Measurements from ENCODE around the gene PMP22. TPM values are rescaled to one million over a fixed set of nuclear protein-coding genes. Genes with fewer than 3 reads are reported as not detected.

Gene PMP22
- polyA plus RNA-seq, 1 donor from 2014 or later, result not detected

DNA sequence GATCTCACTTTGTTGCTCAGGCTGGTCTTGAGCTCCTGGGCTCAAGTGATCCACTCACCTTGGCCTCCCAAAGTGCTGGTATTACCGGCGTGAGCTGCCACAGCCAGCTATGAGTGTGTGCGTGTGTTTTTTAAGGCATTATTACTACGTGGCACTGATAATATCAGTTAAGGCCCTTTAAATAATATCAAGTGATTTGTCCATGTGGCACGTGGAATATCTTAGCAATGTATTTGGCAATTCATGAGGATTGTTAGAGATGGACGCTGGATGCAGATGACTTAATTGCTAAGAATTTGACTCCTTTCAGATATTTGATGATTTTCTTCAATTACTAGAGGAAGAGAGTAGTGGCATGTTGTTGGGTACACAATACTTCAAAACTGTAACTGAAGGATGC lies 25.5 kb upstream of the PMP22 start:
- Histone ChIP-seq H3K9me2 (ENCODE audit: insufficient read depth, low read length) (no peaks in the 10 kb centered on the region), H3K27me3 (ENCODE audit: insufficient read depth, low read depth, low read length) (no peaks in the 10 kb centered on the region), H3K4me2 (ENCODE audit: low read length) (no peak overlapping the region), H4K20me1 (ENCODE audit: insufficient read depth) (no peaks in the 10 kb centered on the region), H3F3A (ENCODE audit: insufficient read depth, low read length, poor library complexity, severe bottlenecking) (no peaks in the 10 kb centered on the region), H2AFZ (ENCODE audit: low read depth, low read length) (no peak overlapping the region), H3K4me3 (ENCODE audit: low read length) (no peak overlapping the region), H3K79me2 (replicated peaks; ENCODE audit: insufficient read depth, low read length) (no peaks in the 10 kb centered on the region), H3K27ac (ENCODE audit: low read length) (no peak overlapping the region), H3K9ac (ENCODE audit: low read length) (no peak overlapping the region), H3K36me3 (ENCODE audit: insufficient read depth, low read length) (no peaks in the 10 kb centered on the region), H3K9me3 (ENCODE audit: low read length) (no peaks in the 10 kb centered on the region)
- TF ChIP-seq EZH2 (IDR thresholded peaks at IDR 0.05; ENCODE audit: borderline replicate concordance, insufficient read depth, low read length, poor library complexity, severe bottlenecking) (no peak), MXI1 (conservative IDR thresholded peaks at IDR 0.05; ENCODE audit: poor library complexity, severe bottlenecking) (no peak), EP300 (conservative IDR thresholded peaks at IDR 0.05; ENCODE audit: poor library complexity, severe bottlenecking) (no peak), SMC3 (conservative IDR thresholded peaks at IDR 0.05; ENCODE audit: poor library complexity) (no peak)
- TF ChIP-seq, protein P1, sequence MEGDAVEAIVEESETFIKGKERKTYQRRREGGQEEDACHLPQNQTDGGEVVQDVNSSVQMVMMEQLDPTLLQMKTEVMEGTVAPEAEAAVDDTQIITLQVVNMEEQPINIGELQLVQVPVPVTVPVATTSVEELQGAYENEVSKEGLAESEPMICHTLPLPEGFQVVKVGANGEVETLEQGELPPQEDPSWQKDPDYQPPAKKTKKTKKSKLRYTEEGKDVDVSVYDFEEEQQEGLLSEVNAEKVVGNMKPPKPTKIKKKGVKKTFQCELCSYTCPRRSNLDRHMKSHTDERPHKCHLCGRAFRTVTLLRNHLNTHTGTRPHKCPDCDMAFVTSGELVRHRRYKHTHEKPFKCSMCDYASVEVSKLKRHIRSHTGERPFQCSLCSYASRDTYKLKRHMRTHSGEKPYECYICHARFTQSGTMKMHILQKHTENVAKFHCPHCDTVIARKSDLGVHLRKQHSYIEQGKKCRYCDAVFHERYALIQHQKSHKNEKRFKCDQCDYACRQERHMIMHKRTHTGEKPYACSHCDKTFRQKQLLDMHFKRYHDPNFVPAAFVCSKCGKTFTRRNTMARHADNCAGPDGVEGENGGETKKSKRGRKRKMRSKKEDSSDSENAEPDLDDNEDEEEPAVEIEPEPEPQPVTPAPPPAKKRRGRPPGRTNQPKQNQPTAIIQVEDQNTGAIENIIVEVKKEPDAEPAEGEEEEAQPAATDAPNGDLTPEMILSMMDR (IDR thresholded peaks at IDR 0.05; ENCODE audit: poor library complexity, severe bottlenecking), result no peak

DNA sequence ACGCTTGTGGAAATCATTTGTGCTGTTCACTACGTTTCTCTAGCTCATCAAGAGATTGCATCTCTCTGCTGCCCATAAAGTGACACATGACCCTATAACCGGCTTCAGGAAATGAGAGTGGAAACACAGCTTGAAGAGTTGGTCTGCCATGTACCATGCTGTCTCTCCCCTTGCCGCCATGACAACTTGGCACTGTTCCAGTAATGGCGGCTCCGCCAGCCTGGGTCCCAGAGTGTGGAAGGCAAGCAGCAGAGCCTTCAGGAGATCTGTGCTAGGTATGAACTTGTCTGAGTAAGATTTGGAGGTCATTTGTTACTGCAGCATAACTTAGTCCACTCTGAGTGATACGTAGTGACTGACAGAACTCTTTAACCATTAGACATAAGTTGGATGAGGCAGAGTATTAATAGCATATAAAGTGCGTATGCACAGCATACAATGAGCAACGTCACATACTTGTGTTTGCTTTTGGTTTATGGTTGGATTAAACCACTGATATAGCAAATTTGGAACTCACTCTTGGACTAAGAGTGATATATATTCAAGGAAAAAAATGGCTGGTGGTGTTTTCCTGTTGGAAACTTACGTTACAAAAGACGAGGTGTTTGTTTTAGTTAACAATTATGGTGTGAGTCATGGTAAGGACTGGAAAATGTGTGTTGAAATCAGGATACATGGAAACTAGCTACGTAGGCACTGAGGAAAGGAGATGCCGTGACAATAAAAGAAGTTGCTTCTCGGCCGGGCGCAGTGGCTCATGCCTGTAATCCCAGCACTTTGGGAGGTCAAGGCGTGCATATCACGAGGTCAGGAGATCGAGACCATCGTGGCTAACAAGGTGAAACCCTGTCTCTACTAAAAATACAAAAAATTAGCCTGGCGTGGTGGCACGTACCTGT lies 24.4 kb upstream of the PMP22 start:
- Histone ChIP-seq H3K27me3 (ENCODE audit: insufficient read depth, low read depth, low read length) (no peaks in the 10 kb centered on the region), H3K27ac (ENCODE audit: low read length) (no peak overlapping the region), H3K4me3 (ENCODE audit: low read length) (no peak overlapping the region), H3K4me2 (ENCODE audit: low read length) (no peak overlapping the region), H3K79me2 (replicated peaks; ENCODE audit: insufficient read depth, low read length) (no peaks in the 10 kb centered on the region), H3K9me2 (ENCODE audit: insufficient read depth, low read length) (no peaks in the 10 kb centered on the region), H4K20me1 (ENCODE audit: insufficient read depth) (no peaks in the 10 kb centered on the region), H3K9ac (ENCODE audit: low read length) (no peak overlapping the region), H3F3A (ENCODE audit: insufficient read depth, low read length, poor library complexity, severe bottlenecking) (no peaks in the 10 kb centered on the region), H3K9me3 (ENCODE audit: low read length) (no peaks in the 10 kb centered on the region), H3K36me3 (ENCODE audit: insufficient read depth, low read length) (no peaks in the 10 kb centered on the region), H2AFZ (ENCODE audit: low read depth, low read length) (no peak overlapping the region)
- TF ChIP-seq EZH2 (IDR thresholded peaks at IDR 0.05; ENCODE audit: borderline replicate concordance, insufficient read depth, low read length, poor library complexity, severe bottlenecking), result no peak
- TF ChIP-seq, protein P1 (IDR thresholded peaks at IDR 0.05; ENCODE audit: poor library complexity, severe bottlenecking), result no peak
- TF ChIP-seq SMC3 (conservative IDR thresholded peaks at IDR 0.05; ENCODE audit: poor library complexity), result no peak
- no peak for TF ChIP-seq TAF1 (IDR thresholded peaks at IDR 0.05; ENCODE audit: low read depth)
- TF ChIP-seq EP300 (conservative IDR thresholded peaks at IDR 0.05; ENCODE audit: poor library complexity, severe bottlenecking), result no peak
- TF ChIP-seq MXI1 (conservative IDR thresholded peaks at IDR 0.05; ENCODE audit: poor library complexity, severe bottlenecking), result no peak
- TF ChIP-seq, protein P2, sequence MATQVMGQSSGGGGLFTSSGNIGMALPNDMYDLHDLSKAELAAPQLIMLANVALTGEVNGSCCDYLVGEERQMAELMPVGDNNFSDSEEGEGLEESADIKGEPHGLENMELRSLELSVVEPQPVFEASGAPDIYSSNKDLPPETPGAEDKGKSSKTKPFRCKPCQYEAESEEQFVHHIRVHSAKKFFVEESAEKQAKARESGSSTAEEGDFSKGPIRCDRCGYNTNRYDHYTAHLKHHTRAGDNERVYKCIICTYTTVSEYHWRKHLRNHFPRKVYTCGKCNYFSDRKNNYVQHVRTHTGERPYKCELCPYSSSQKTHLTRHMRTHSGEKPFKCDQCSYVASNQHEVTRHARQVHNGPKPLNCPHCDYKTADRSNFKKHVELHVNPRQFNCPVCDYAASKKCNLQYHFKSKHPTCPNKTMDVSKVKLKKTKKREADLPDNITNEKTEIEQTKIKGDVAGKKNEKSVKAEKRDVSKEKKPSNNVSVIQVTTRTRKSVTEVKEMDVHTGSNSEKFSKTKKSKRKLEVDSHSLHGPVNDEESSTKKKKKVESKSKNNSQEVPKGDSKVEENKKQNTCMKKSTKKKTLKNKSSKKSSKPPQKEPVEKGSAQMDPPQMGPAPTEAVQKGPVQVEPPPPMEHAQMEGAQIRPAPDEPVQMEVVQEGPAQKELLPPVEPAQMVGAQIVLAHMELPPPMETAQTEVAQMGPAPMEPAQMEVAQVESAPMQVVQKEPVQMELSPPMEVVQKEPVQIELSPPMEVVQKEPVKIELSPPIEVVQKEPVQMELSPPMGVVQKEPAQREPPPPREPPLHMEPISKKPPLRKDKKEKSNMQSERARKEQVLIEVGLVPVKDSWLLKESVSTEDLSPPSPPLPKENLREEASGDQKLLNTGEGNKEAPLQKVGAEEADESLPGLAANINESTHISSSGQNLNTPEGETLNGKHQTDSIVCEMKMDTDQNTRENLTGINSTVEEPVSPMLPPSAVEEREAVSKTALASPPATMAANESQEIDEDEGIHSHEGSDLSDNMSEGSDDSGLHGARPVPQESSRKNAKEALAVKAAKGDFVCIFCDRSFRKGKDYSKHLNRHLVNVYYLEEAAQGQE (IDR thresholded peaks at IDR 0.05; ENCODE audit: borderline replicate concordance), result no peak
- TF ChIP-seq POLR2AphosphoS5 (IDR thresholded peaks at IDR 0.05), result no peak
- TF ChIP-seq RAD21 (conservative IDR thresholded peaks at IDR 0.05), result no peak
